GM12891 (cell line): ENCODE data around the gene RNF25.

Source experiments
- POLR2A ChIP-seq: IDR thresholded peaks from 2 replicates; pipeline ENCODE4 v1.6.1; 2011; ENCODE audit warnings: low read depth, low read length, control low read depth
- POLR2AphosphoS5 ChIP-seq: IDR thresholded peaks from 2 replicates; pipeline ENCODE4 v1.6.1; 2011; ENCODE audit warnings: low read depth, low read length, control low read depth
- SPI1 ChIP-seq: IDR thresholded peaks from 2 replicates; pipeline ENCODE4 v1.6.1; 2011; ENCODE audit warnings: low read depth, low read length, control low read depth
- TAF1 ChIP-seq: IDR thresholded peaks from 2 replicates; pipeline ENCODE4 v1.6.1; 2011; ENCODE audit warnings: low read depth, low read length, control low read depth

DNA sequence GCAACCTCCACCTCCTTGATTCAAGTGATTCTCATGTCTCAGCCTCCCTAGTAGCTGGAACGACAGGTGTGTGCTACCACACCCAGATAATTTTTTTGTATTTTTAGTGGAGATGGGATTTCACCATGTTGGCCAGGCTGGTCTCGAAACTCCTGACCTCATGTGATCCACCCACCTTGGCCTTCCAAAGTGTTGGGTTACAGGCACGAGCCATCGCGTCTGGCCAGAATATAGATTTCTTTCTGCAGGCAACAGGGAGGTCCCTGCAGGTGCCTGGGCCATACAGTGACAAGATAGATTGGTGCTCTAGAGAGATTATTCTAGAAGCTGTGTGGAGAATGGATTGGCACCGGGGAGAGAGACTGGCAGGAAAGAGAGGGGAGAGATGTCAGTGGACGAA is 50.8 kb downstream of the RNF25 start:
- no peak for TF ChIP-seq POLR2AphosphoS5
- TF ChIP-seq POLR2A, result no peak
- no peak for TF ChIP-seq TAF1
- TF ChIP-seq SPI1, result no peak
